HG02840 (cell line): ENCODE data around the gene PRR12.
A peak's percentile ranks its signal among the peaks of the same experiment; 100 is the strongest.
"Not testable (repeated sequence)": the region's sequence is repeated elsewhere in the genome, so short reads cannot be mapped to it uniquely, and the experiment has no call there.

Experiments
- ATAC-seq: cut with Tn5 transposase; IDR thresholded peaks from one replicate; pipeline ENCODE4 v1.9.1; 2021; ENCODE audit warnings: mild to moderate bottlenecking, moderate library complexity, moderate number of reproducible peaks; ENCODE audit not compliant: unreplicated experiment, low FRiP score

Gene PRR12

DNA sequence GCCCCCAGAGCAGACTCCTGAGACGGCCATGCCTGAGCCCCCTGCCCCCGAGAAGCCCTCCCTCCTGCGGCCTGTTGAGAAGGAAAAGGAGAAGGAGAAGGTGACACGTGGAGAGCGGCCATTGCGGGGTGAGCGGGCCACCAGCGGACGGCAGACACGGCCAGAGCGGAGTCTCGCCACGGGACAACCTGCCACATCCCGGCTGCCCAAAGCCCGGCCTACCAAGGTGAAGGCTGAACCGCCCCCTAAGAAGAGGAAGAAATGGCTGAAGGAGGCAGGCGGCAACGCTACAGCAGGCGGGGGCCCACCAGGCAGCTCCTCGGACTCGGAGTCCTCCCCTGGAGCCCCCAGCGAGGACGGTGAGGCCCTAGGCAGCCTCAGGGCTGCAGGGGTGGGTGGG lies 24.9 kb downstream of the PRR12 start:
- ATAC-seq: no peak

DNA sequence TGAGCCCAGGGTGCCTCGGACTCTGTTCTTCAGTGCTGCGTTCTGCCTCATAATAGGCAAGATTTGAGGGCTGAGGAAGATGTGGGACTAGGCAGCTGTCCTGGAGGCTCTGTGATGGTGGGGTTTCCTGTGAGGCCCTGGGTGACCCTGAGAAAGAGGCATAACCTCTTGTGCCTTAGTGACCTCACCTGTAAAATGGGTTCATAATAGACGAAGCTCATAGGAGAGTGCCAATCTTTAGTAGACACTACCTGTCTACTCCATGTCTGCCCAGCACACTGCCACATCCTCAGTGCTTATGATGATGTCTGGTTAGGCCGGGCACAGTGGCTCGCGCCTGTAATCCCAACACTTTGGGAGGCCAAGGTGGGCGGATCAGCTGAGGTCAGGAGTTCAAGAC lies 25.6 kb downstream of the PRR12 start:
- ATAC-seq: no peak

- no peak for ATAC-seq
Measured at GRCh38 chr19:49616945-49617344, 26.0 kb downstream of the PRR12 start.

DNA sequence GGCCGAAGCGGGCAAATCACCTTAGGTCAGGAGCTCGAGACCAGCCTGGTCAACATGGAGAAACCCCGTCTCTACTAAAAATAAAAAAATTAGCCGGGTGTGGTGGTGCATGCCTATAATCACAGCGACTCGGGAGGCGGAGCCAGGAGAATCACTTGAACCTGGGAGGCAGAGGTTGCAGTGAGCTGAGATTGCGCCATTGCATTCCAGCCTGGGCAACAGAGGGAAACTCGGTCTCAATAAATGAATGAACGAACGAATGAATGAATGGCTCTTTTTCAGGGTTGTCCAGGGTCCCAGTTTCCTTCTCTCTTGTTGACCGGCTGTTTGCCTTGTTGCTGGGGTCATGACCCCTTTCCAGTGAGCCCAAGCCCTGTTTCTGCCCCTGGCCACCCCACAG lies 26.9 kb downstream of the PRR12 start:
- ATAC-seq: not testable (repeated sequence)

DNA sequence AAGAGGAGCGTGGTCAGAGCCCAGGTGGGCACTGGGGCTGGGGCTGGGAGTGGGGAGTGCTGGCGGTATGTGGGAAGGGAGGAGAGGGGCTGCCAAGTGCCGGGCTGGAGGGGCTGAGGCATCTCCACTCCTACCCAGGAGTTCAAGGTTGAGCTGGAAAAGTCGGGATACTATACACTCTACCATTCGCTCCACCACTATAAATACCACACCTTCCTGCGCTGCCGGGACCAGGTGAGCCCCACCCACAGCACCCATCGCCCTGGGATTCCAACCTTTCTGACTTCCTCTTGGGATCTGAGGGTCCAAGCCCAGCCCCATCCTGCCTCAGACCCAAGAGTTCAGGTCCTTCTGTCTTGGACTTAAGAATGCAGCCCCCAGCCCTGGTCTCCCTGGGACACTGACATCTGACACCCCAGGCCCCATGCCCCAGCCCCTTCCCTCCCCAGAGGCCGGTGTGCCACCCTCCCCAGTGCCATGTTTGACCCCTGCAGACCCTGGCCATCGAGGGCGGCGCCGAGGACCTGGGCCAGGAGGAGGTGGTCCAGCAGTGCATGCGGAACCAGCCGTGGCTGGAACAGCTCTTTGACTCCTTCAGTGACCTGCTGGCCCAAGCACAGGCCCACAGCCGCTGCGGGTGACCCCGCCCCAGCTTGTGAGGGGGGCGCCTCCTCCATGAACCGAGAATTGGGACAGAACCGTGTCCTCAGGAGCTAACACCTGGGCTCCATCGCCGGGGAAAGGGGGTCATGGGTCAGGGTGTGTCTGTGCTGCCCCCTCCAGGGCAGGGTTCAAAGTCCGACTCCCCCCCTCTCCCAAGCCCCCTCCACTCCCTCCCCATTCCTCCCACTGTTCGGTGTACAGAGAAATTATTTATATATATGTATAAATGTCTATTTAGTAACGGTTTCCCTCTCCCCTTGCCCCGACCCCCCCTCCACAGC lies 34.3 kb downstream of the PRR12 start:
- ATAC-seq: no peak

DNA sequence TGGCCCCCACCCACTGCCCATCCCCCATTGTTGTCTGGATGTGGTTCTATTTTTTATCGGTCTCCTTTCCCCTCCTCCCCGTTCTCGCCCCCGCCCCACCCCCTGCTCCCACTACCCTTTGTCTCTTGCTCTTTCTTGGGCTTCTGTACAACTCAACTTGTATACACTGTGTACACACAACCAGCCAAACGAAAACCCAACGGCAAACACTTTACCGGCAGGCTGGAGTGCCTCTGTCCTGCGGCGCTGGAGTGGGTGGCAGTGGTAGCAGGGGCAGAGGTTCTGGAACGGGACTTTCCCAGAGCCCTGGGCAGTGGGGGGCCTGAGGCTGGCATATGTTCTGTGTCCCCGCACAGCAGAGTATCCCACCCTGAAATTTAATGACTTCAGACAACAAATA lies 35.2 kb downstream of the PRR12 start:
- ATAC-seq: no peak

GRCh38 chr19:49629659-49630058 lies 38.7 kb downstream of the PRR12 start:
- ATAC-seq: no peak

- ATAC-seq: no peak
Measured at GRCh38 chr19:49631014-49631588, 40.1 kb downstream of the PRR12 start.

DNA sequence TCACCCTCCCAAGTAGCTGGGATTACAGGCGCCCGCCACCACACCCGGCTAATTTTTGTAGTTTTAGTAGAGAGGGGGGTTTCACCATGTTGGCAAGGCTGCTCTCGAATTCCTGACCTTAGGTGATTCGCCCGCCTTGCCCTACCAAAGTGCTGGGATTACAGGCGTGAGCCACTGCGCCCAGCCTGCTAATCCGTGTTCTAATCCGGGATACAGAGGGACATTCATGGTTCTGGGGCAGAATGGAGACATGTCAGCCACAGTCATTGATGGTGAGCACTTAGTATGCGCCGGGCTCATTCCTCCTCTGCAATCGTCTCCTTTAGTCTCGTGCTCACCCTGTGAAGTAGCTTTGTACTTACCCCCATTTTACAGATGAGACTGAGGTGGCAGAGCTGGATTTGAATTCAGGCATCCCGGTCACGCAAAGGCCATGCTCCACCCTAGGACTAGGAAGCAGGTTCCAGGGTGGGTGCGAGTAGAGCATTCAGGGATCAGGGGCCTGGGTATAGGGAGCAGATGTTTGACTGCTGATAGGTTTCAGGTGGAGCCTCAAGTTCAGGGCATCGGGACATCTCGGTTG lies 40.7 kb downstream of the PRR12 start:
- ATAC-seq: no peak

DNA sequence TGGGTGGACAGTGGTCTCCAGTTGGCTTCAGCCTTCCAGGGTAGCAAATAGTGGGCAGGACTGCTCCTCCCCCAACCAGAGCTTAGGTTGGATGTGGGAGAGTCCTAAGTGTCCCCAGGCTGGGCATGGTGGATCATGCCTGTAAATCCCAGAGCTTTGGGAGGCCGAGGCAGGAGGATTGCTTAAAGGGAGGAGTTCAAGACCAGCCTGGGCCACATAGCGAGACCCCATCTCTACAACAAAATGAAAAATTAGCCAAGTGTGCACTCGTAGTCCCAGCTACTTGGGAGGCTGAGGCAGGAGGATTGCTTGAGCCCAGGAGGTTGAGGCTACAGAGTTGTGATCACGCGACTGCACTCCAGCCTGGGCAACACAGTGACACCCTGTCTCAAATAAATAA lies 41.6 kb downstream of the PRR12 start:
- ATAC-seq: no peak

DNA sequence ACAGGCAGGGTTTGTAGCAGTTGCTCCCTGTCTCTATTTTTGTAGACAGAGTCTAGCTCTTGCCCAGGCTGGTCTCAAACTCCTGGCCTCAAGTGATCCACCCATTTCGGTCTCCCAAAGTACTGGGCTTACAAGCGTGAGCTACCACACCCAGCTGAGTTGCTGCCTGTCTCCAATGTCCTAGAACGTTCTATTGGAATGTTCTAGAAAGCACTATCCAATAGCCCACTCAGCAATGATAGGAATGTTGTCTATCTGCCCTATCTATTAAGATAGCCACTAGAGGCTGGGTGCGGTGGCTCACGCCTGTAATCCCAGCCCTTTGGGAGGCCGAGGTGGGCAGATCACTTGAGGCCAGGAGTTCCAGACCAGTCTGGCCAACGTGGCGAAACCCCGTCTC lies 42.3 kb downstream of the PRR12 start:
- ATAC-seq: not testable (repeated sequence)

GRCh38 chr19:49635530-49636232 lies 44.7 kb downstream of the PRR12 start:
- ATAC-seq: no peak

GRCh38 chr19:49636233-49636932 lies 45.4 kb downstream of the PRR12 start:
- ATAC-seq: no peak

DNA sequence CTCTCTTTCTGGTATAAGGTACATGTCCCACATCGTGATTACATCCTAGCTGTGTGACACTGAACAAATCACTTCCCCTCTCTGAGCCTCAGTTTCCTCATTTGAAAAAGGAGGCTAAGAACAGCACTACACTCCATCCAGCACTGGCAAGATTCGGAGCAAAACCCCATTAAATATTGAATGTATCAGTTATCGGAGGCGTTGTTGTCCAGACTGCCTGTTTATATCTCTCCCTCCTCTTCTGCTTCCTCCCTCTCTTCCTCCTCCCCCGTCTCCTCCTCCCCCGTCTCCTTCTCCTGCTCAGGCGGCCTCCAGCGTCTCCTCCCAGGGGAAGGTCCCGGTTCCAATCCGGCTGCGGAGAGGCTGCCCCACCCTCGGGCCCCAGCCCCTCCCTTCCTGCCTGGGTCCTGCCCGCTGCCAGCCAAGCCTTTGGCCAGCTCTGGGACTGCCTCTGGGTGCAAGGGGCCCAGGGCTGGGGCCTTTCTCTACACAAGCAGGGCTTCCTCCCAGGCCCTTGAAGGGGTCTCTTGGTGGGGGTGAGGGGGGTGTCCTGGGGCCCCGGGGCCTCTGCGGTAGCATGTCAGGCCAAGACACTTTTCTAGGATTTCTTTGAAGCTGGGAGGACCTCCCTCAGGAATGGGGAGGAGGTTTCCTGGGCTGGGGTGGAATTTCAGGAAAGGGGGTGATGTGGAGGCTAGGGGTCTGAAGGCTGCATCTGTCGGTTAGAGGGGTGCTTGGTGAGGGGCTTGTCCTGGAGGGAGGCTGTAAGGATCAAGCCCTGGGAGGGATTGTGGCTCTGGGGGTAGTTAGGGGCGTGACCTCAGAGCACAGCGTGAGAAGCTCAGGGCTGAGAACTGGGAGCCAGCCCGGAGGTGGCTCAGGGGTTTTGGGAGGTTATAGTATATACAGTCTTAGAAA lies 47.1 kb downstream of the PRR12 start:
- no peak for ATAC-seq

- no peak for ATAC-seq
Measured at GRCh38 chr19:49639401-49640112, 48.6 kb downstream of the PRR12 start.

DNA sequence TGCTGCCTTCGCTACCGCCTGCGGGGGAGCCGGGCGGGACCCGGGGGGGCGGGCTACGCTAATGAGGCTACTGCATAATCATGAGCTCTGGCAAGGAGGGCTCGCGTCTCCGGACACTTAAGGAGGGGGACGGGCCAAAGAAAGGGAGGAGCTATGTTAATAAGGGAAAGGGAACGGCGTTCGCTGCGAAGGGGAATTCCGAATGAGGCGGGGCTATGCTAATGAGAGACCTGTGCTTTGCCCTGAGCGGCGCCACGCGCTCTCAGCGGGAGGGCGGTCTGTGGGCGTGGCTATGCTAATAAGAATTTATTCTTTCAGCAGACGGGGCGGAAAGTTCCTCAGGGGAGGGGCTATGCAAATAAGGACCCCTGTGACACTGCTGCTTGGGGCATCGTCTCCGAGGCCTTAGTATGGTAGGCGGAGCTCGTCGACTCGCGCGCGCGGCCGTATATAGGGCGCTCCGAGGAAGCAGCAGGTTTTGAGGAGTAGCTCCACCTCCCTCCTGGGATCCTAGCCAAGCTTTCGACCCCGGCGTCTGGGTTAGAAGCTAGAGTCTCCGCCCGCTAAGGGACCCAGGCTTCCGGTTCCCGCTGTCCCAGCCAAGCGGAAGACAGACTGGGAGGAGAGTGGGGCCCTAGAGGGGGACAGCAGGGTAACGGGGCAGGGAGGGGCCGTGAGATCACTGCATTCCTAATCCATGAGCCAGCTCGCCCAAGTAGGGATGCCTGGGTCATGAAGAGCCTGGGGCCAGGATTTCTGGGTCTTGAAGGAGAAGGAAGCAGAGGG lies 49.3 kb downstream of the PRR12 start, which contains the start of gene RRAS:
RRAS (minus strand) TSS at position 31 of the 786 bp plus-strand sequence. CDS start 45 bp downstream, outside the sequence.
- peak; percentile 65 for ATAC-seq

- ATAC-seq: peak; percentile 64
Measured at GRCh38 chr19:49641688-49642491, 50.9 kb downstream of the PRR12 start, which contains the start of gene SCAF1. Gene SCAF1 (plus strand): TSS chr19:49642209. CDS start chr19:49645027, 2,818 bp downstream.
